A673 (cell line): Measurements from ENCODE around the gene FAM110D.

Experiments used
- CTCF ChIP-seq: fragments of 300-800, 200-600 bp; sonication (generic); conservative IDR thresholded peaks from 2 replicates; pipeline ENCODE4 v1.5.1; 2017; ENCODE audit warnings: low read depth, mild to moderate bottlenecking, antibody characterized with exemption, low read length, moderate library complexity, mixed read lengths
- EZH2 ChIP-seq: fragments of 200-600 bp; sonication (generic); IDR thresholded peaks from 2 replicates; pipeline ENCODE4 v1.6.1; 2017; ENCODE audit warnings: borderline replicate concordance, low read depth, mild to moderate bottlenecking, mixed read lengths, antibody characterized with exemption, low read length; ENCODE audit not compliant: poor library complexity, severe bottlenecking

- no peak for TF ChIP-seq CTCF
- TF ChIP-seq EZH2 = no peak
These were observed 25.2 kb downstream of the FAM110D start for GRCh38 chr1:26184086-26184485.
